Suppressor macrophage treated with lipopolysaccharide for 1 hour (primary cell): Measurements from ENCODE around the gene ORC1.
"Not testable (repeated sequence)": the region's sequence is repeated elsewhere in the genome, so short reads cannot be mapped to it uniquely, and the experiment has no call there.

ENCODE experiments used
- DNase-seq, 3 donors: peaks; one replicate each; pipeline ENCODE4 v3.0.0-alpha.2; 2020 to 2022

Gene ORC1

GRCh38 chr1:52385376-52385775, 18.8 kb downstream of the ORC1 start:
- no peak for DNase-seq

- DNase-seq, result not testable (repeated sequence)
These were observed 34.4 kb downstream of the ORC1 start for GRCh38 chr1:52369851-52370250.

GRCh38 chr1:52368383-52369172, 35.6 kb downstream of the ORC1 start:
- peak in 2 of 3 donors; percentile 33 to 56 for DNase-seq

GRCh38 chr1:52367272-52367671, 37.0 kb downstream of the ORC1 start:
- DNase-seq, result no peak

- no peak for DNase-seq
These were observed 37.8 kb downstream of the ORC1 start for GRCh38 chr1:52366517-52366827.

- peak; percentile 97 to 98 (median 98) for DNase-seq
These were observed 38.3 kb downstream of the ORC1 start, which contains the start of gene CC2D1B for GRCh38 chr1:52365746-52366516. Gene CC2D1B, minus strand, starts transcription at chr1:52366205. Its CDS starts 1,585 bp downstream, at chr1:52364620.

GRCh38 chr1:52365071-52365745, 39.0 kb downstream of the ORC1 start:
- peak; percentile 87 to 90 (median 89) for DNase-seq

- peak in 1 of 3 donors; percentile 14 for DNase-seq
These were observed 39.9 kb downstream of the ORC1 start for GRCh38 chr1:52364235-52364839.

GRCh38 chr1:52360595-52360968, 43.6 kb downstream of the ORC1 start:
- DNase-seq, result no peak

- no peak for DNase-seq
These were observed 44.3 kb downstream of the ORC1 start for GRCh38 chr1:52359676-52360594.

GRCh38 chr1:52358851-52359497, 45.2 kb downstream of the ORC1 start:
- DNase-seq, result no peak

GRCh38 chr1:52357397-52357796, 46.8 kb downstream of the ORC1 start:
- DNase-seq, result no peak

GRCh38 chr1:52356818-52357355, 47.3 kb downstream of the ORC1 start:
- DNase-seq, result no peak

GRCh38 chr1:52355847-52356505, 48.2 kb downstream of the ORC1 start:
- DNase-seq, result no peak

- DNase-seq, result no peak
These were observed 48.8 kb downstream of the ORC1 start for GRCh38 chr1:52355436-52355835.

- DNase-seq, result no peak
These were observed 51.5 kb downstream of the ORC1 start for GRCh38 chr1:52352690-52353089.

GRCh38 chr1:52348704-52349300, 55.4 kb downstream of the ORC1 start:
- no peak for DNase-seq

GRCh38 chr1:52346653-52347052, 57.6 kb downstream of the ORC1 start:
- DNase-seq, result no peak

GRCh38 chr1:52345252-52345651, 59.0 kb downstream of the ORC1 start:
- no peak for DNase-seq

- peak; percentile 18 to 34 (median 32) for DNase-seq
These were observed 60.2 kb downstream of the ORC1 start for GRCh38 chr1:52343979-52344378.
